Activated naive CD4-positive, alpha-beta T cell treated with anti-CD3 and anti-CD28 coated beads, Interleukin-2, amount 50 U/mL, for 16 hours (primary cell): ENCODE results near the gene MAP1LC3A.

Source experiments
- DNase-seq: peaks from one replicate; pipeline ENCODE4 v3.0.0-alpha.2; 2020

The MAP1LC3A gene

DNA sequence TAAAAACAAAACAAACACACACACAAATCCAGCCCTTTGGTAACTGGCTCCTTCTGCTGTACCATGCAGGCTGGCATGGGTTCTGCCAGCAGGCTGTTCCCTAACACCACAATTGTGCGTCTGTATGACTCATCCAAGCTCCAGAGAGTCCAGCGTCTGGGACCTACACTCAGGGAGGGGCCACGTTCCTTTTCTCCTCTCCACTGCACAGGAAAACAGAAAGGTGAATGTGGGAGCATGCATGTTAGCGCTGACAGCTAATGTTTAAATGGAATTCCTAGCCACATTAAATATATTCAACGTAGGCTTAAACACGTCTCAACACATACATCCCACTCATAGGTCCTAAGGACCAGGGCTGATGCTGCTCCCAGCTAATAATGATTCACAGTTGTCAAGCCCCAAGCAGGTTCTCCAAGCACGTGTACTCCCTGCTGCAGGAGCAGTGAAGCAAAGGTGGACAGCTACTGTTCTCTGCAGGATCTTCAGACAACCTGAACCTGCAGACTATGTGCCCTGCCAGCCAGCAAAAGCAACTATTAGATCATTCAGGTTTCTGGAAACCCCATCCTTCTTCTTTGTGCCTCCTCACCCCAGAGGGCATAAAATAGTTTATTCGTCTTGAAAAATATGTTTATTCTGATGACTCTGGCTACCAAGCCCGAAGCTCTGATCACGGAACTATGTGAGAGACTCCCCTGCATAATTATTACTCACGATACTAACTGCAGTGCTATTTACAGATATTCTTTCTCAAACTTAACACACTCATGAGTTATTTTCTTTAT is 20.9 kb downstream of the MAP1LC3A start:
- DNase-seq = no peak

- no peak for DNase-seq
Measured at GRCh38 chr20:34579979-34580940, 21.7 kb downstream of the MAP1LC3A start.

DNA sequence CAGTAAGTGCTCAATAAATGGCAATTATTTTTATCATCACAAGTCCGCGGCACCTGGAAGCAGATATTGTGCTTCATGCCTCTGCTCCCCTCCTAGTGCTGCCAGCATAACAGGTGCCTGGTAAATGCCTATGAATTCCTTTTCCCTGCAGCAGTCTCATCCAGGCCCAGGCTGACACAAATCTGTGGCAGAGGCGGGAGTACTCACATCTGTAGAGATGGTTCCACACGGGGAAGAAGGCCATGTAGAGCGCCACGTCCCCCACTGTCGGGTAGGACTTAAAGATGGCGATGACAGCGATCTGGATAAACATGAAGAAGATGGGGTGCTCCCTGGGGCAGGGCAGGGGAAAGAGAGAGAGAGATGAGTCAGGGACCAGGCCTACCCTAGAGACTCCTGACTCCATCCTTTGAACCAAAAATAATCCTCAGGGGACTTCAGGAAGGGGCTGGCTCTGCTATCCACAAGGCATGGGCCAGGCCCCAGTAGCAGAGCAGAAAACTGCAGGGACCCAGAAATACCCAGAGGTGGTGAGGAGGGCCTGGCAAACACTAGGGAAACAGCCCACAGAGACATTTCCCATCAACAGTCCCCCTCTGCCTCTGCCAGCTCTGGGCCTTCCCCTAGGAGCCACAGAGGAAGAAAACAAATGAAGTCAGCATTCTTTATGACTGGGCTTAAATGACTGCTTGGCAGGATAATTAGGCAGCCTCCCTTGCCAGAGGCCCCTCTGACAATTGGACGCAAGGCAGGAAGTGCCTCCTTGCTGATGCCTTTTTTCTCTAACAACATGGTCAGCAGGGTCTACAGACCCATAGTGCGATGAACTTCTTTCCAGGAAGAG is 23.0 kb downstream of the MAP1LC3A start:
- no peak for DNase-seq

- no peak for DNase-seq
Measured at GRCh38 chr20:34582221-34582620, 23.7 kb downstream of the MAP1LC3A start.

DNA sequence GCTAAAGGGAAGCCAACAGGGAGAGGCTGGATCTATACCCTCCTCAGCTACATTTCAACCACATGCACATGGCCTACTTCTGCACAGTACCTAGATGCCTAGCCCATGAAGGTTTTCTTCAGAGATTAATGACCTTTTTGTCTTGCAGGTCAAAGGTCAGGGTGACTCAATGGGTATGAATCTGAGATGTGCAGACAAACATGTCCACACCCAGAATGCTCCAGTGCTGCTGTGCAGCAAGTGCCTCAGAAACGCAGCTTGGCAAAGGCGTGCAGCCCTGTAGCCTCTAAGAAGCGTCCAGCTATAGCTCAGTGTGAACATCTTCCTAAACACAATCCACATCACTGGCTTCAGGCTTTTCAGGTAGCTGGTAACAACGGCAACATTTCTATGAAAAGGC is 24.4 kb downstream of the MAP1LC3A start:
- no peak for DNase-seq

- DNase-seq = no peak
Measured at GRCh38 chr20:34583544-34583943, 25.0 kb downstream of the MAP1LC3A start.

- DNase-seq = no peak
Measured at GRCh38 chr20:34585019-34585418, 26.5 kb downstream of the MAP1LC3A start.

DNA sequence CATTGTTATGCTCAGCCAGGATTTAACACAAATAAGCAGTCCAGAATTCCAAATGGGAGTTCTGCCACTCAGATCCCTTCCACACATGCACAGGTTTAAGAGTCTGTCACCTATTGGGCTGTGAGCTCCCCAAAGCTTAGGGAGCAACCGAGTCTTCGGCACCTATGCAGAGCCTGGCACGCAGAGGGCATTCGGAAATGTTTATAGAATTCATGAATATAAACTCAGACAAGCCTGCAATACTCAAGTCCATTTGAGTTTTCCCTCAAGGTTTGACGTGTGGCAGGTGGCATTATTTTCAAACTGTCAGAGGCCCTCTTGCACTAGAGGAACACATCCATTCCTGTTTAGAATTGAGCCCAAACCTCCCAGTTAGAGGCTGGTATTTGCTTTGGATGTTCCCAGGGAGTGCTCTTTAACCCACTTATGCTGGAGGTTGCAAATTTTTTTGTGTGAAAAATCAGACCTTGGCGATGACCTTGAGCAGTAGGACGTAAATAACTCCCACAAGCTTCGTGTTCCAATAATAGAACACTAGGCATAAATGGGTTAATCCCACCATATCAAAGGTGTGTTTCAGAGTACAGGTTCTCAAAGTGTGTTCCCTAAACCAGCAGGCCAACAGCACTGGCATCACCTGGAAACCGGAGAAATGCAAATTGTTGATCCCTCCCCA is 28.1 kb downstream of the MAP1LC3A start:
- no peak for DNase-seq

- DNase-seq = no peak
Measured at GRCh38 chr20:34595377-34596184, 37.1 kb downstream of the MAP1LC3A start.

- no peak for DNase-seq
Measured at GRCh38 chr20:34600892-34601653, 42.6 kb downstream of the MAP1LC3A start.

- no peak for DNase-seq
Measured at GRCh38 chr20:34604980-34605788, 46.7 kb downstream of the MAP1LC3A start.

- no peak for DNase-seq
Measured at GRCh38 chr20:34607066-34607465, 48.5 kb downstream of the MAP1LC3A start.
